ENCODE data around the gene STX1B.
"Not testable (repeated sequence)": the region's sequence is repeated elsewhere in the genome, so short reads cannot be mapped to it uniquely, and the experiment has no call there.

Gene STX1B

DNA sequence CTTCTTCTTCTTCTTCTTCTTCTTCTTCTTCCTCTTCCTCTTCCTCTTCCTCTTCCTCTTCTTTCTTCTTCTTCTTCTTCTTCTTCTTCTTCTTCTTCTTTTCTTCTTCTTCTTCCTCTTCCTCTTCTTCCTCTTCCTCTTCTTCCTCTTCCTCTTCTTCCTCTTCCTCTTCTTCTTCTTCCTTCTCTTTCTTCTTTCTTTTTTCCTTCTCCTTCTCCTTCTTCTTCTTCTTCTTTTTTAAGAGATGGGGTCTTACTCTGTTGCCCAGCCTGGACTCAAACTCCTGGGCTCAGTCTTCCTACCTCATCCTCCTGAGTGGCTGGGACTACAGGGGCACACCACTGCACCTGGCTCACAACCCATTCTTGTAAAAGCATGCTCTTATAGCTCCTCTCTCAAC, 2.9 kb upstream of the STX1B start:
- not testable (repeated sequence) for DNase-seq (ENCODE audit: low read depth)

GRCh38 chr16:31011815-31012214, 1.4 kb upstream of the STX1B start:
- DNase-seq (ENCODE audit: low read depth) = not testable (repeated sequence)

- DNase-seq (ENCODE audit: low read depth) = no peak
These were observed 399 bp downstream of the STX1B start for GRCh38 chr16:31009894-31010584.

DNA sequence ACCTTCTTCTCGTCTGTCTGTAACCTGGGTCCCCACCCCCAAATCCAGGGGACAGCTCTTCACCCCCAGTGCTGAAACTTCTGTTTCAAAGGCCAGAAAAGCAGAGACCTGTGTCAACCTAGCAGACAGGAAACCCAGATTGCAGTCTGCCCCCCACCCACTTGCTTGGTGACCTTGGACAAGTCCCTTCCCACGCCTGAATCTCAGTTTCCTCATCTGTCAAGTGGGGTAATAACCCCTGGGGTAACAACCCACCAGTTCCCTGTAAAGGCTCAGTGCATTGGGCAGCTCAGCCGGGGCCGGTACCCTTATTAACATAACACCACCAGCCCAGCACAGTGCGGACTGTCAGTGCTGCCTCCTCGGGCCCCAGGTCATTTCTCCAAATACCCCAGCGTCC, 1.3 kb downstream of the STX1B start:
- DNase-seq (ENCODE audit: low read depth) = no peak

- no peak for DNase-seq (ENCODE audit: low read depth)
These were observed 1.9 kb downstream of the STX1B start for GRCh38 chr16:31008551-31008950.

- no peak for DNase-seq (ENCODE audit: low read depth)
These were observed 2.3 kb downstream of the STX1B start for GRCh38 chr16:31008149-31008548.

- DNase-seq (ENCODE audit: low read depth) = no peak
These were observed 2.8 kb downstream of the STX1B start for GRCh38 chr16:31007684-31008083.

- DNase-seq (ENCODE audit: low read depth) = no peak
These were observed 3.8 kb downstream of the STX1B start for GRCh38 chr16:31006589-31006988.

DNA sequence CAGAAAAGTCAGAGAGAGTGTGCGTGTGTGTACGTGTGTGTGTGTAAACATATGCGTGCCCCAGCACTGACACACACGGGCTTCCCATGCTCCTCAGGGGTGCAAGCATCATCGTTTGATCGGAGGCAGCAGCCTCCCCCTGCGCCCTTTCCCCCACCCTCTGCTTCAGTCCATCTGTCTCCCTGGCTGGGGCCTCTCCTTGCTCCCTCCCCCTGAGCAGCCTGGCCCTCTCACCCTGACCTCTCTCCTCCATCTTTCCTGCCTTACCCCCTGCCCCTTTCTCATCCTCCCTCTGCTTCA, 4.4 kb downstream of the STX1B start:
- no peak for DNase-seq (ENCODE audit: low read depth)

- no peak for DNase-seq (ENCODE audit: low read depth)
These were observed 4.9 kb downstream of the STX1B start for GRCh38 chr16:31005350-31006085.

DNA sequence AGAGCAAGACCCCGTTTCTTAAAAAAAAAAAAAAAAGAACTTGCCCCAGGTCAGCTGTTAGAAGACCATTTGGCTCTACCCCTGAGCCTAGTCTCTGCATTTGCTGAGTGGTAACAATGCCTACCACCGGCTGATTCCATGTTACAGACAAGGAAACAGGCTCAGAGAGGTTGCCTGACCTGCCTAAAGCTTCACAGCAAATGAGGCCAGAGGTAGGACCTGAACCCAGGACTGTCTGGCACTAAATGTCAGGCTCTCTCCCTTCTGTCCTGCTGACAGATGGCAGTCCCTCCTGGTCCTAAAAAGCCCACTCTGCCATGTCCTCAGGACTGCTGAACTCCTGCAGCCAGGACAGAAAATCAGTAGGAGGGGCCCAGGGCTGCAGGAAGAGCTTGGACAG, 5.8 kb downstream of the STX1B start:
- DNase-seq (ENCODE audit: low read depth) = no peak

DNA sequence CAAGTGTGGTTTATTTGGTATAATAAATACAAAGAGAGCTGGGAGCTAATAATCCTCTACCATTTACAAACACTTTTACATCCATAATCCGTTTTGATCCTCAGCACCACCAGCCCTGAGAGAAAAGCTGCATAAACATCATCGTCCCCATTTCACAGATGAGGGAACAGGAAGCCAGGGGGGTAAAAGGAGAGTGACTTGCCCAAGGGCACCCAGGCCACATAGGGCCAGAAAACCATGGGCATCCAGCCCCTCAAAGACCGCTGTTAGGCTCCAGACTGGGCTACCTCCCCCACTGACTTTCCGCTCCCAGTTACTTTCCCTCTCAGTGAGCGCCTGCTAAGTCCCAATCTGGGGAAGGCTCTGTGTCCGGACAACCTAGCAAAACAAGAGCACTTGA, 6.7 kb downstream of the STX1B start:
- no peak for DNase-seq (ENCODE audit: low read depth)

GRCh38 chr16:31002862-31003341, 7.5 kb downstream of the STX1B start:
- no peak for DNase-seq (ENCODE audit: low read depth)

- DNase-seq (ENCODE audit: low read depth) = no peak
These were observed 8.2 kb downstream of the STX1B start for GRCh38 chr16:31002250-31002700.

DNA sequence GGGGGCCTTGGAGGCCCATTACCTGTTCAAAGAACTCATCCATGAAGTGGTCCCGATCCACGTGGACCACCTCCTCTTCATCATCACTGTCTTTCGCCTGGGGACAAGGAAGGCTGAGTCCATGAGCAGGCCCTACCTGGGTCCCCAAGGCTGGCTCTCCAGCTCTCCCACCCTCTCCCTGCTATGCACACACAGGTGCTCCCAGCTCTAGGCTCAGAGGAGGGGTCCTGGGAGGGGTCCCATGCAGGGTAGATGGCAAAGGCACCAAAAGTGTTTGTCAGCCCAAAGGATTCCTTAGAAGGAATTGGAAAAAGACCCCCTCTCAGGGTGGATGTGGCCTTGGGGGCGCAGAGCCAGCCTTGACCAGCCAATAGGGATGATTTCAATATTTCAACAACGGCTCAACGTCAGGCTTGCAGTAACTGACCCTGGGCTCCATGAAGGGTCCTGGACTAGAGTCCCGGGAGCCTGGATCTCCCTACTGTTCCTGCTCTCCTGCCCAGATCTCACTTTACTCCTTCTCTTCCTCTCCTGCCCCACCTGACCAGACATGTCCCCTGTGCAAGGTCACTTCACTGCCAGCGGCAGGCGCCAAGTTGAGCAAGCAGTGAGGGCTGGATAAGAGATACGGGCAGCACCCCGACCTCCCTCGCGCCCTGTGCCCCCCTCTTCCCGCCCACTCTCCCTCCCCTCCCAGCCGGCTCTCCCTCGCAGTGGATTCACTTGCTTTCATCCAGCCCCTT, 8.8 kb downstream of the STX1B start:
- no peak for DNase-seq (ENCODE audit: low read depth)

DNA sequence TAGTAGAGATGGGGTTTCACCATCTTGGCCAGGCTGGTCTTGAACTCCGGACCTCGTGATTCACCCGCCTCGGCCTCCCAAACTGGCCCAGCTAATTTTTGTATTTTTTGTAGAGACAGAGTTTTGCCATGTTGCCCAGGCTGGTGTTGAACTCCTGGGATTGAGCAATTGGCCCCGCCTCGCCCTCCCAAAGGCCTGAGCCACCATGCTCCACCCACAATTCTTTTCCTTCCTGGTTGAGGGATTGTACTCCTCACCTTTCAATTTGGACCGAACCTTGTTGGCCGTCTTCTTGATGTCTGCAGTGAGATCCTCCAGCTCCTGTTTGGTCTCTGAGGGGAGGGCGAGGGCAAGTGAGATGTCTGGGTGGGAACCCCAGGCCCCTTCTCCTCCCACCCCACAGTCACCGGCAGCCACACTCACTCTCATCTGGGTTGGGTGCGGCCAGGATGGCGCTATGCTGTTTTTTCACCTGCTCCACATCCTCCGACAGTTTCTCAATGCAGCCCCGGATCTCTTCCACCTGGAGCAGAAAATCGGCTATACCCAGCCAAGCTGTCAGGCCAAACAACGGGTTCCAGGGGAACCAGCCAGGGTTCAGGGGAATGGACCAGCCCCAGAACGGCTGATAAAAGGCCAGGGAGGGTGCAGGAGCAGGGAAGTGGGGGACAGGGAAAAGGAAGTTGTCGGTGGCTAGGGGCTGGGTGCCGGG, 9.6 kb downstream of the STX1B start:
- no peak for DNase-seq (ENCODE audit: low read depth)

GRCh38 chr16:30998852-30999761, 11.3 kb downstream of the STX1B start:
- DNase-seq (ENCODE audit: low read depth) = no peak

- no peak for DNase-seq (ENCODE audit: low read depth)
These were observed 12.4 kb downstream of the STX1B start for GRCh38 chr16:30997725-30998711.

DNA sequence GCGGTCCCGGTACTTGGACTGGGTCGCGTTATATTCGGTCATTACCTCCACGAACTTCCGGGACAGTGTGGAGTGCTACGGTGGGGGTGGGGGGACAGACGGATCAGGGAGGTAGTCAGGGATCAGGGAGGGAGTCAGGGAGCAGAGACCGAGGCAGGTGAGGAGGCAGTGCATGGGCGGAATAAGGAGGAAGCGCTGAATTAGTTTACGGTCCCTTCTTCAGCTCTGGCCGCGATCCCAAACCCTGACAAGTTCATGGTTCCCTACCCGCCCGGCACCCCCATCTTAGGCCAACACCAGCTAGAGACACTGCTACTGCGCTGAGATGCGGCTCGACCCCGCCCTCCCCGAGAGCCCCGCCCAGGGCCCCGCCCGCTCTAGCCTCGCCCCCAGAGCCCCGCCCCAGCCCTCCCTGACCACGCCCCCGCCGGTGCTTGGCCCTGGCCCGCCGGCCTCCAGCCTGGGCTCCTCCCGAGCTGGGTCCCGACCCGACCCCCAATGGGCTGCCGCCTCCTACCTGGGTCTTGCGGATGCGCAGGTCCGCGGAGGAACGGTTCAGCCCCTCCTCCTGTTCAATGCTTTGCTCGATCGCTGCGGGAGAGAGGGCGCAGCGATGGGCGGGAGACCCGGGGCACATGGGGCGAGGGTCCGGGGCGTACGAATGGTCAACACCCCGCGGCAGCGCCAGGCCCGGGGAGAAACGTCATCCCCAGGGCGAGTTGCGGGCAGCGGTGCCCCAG, 13.3 kb downstream of the STX1B start:
- peak; percentile 56 for DNase-seq (ENCODE audit: low read depth)

Measured in CMK (cell line).